ENCODE results near the gene IQSEC1.

Gene IQSEC1

DNA sequence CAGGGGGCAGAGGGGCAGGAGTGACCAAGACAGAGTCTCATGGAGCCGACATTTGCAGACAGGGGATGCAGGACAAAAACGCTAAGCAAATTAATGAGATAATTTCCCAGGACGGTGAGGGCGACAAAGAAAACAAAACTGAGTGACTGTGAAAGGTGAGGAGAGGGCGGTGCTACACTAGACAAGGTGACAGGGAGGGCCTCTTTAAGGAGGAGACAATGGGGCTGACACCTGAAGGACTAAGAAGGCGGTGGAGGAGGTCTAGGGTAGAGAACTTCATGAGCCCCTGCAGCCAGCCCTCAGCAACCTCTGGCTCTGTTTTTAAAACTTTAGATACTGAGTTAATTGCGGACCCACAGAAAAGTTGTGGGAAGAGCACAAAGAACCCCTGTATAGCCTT, 41.6 kb downstream of the IQSEC1 start:
- no peak overlapping the region for H3K4ac ChIP-seq (ENCODE audit: low read depth in 1 of 2, low read length in 2 of 2)
- H3K79me1 ChIP-seq (replicated peaks; ENCODE audit: low read length, poor library complexity, severe bottlenecking) = no peaks in the 10 kb centered on the region
- no peaks in the 10 kb centered on the region for H3K4me1 ChIP-seq (ENCODE audit: control insufficient read depth, insufficient read depth, low read depth, low read length)
- no peak overlapping the region for H3K27ac ChIP-seq (ENCODE audit: low read length, poor library complexity, severe bottlenecking)
- no peak overlapping the region for H3K4me3 ChIP-seq (ENCODE audit: insufficient read depth in 1 of 2, low read depth in 1 of 2, low read length in 2 of 2)
- no peak overlapping the region for H2BK120ac ChIP-seq (ENCODE audit: low read depth, low read length)
- no peak overlapping the region for H2BK5ac ChIP-seq (ENCODE audit: low read depth, low read length, poor library complexity, severe bottlenecking)
- 58% methylated on average over 7 of the region's 7 CpGs for WGBS
- H4K91ac ChIP-seq (ENCODE audit: low read length) = no peak overlapping the region
- H3K36me3 ChIP-seq (ENCODE audit: control insufficient read depth in 1 of 2, insufficient read depth in 2 of 2, low read depth in 1 of 2, low read length in 2 of 2) = no peaks in the 10 kb centered on the region
- no peak overlapping the region for H4K8ac ChIP-seq (ENCODE audit: low read length)
- no peak overlapping the region for H2AK5ac ChIP-seq (ENCODE audit: low read length, severe bottlenecking)
- no peak overlapping the region for H3K23ac ChIP-seq (ENCODE audit: low read length in 2 of 2)
- DNase-seq = no peak
- no peak overlapping the region for H2BK15ac ChIP-seq (ENCODE audit: low read depth, poor library complexity, severe bottlenecking)
- no peak overlapping the region for H3K9ac ChIP-seq (ENCODE audit: low read length)
- no peak overlapping the region for H2BK12ac ChIP-seq (ENCODE audit: low read length in 2 of 2)
- H3K14ac ChIP-seq (ENCODE audit: low read length in 2 of 2) = no peak overlapping the region
- H3K9me3 ChIP-seq (ENCODE audit: control insufficient read depth, low read length) = no peaks in the 10 kb centered on the region
- H2AFZ ChIP-seq (ENCODE audit: low read depth, low read length) = no peak overlapping the region
- H3K27me3 ChIP-seq (ENCODE audit: control insufficient read depth in 1 of 2, insufficient read depth in 1 of 2, low read length in 2 of 2) = peaks cover 5 to 31% of the 10 kb centered on the region in 2 experiments
- H3K4me2 ChIP-seq (ENCODE audit: low read length, poor library complexity, severe bottlenecking) = no peak overlapping the region
- H3K18ac ChIP-seq (ENCODE audit: low read depth in 1 of 2, low read length in 2 of 2) = no peak overlapping the region

DNA sequence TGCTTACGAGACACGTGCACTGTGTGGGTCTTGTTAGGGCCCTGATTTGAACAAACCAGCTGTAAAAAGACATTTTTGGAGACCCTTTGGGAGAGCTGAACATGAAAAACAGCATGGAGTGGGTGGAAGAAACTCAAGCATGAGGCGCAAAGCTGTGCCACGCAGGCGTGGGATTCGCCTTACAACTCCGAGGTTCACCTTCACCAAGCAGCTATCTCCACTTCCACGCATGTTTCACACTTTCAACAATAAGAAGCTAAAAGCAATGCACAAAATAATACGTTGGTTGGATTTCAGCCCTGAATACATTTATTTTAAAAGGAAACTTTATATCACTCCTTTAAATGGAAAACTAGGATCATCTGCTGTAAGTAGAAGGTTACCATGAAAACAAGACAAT, 42.5 kb downstream of the IQSEC1 start:
- Histone ChIP-seq H3K27me3 (ENCODE audit: control insufficient read depth in 1 of 2, insufficient read depth in 1 of 2, low read length in 2 of 2) (peaks cover 3 to 31% of the 10 kb centered on the region in 2 experiments), H3K14ac (ENCODE audit: low read length in 2 of 2) (no peak overlapping the region), H3K4ac (ENCODE audit: low read depth in 1 of 2, low read length in 2 of 2) (no peak overlapping the region), H2BK120ac (ENCODE audit: low read depth, low read length) (no peak overlapping the region), H3K36me3 (ENCODE audit: control insufficient read depth in 1 of 2, insufficient read depth in 2 of 2, low read depth in 1 of 2, low read length in 2 of 2) (no peaks in the 10 kb centered on the region), H4K8ac (ENCODE audit: low read length) (no peak overlapping the region), H3K18ac (ENCODE audit: low read depth in 1 of 2, low read length in 2 of 2) (no peak overlapping the region), H2AK5ac (ENCODE audit: low read length, severe bottlenecking) (no peak overlapping the region), H3K79me1 (replicated peaks; ENCODE audit: low read length, poor library complexity, severe bottlenecking) (no peaks in the 10 kb centered on the region), H2AFZ (ENCODE audit: low read depth, low read length) (no peak overlapping the region), H3K9ac (ENCODE audit: low read length) (no peak overlapping the region), H3K27ac (ENCODE audit: low read length, poor library complexity, severe bottlenecking) (no peak overlapping the region), H3K9me3 (ENCODE audit: control insufficient read depth, low read length) (no peaks in the 10 kb centered on the region), H4K91ac (ENCODE audit: low read length) (no peak overlapping the region), H2BK5ac (ENCODE audit: low read depth, low read length, poor library complexity, severe bottlenecking) (no peak overlapping the region), H3K4me2 (ENCODE audit: low read length, poor library complexity, severe bottlenecking) (no peak overlapping the region), H2BK15ac (ENCODE audit: low read depth, poor library complexity, severe bottlenecking) (no peak overlapping the region), H3K4me3 (ENCODE audit: insufficient read depth in 1 of 2, low read depth in 1 of 2, low read length in 2 of 2) (no peak overlapping the region), H2BK12ac (ENCODE audit: low read length in 2 of 2) (no peak overlapping the region), H3K23ac (ENCODE audit: low read length in 2 of 2) (no peak overlapping the region), H3K4me1 (ENCODE audit: control insufficient read depth, insufficient read depth, low read depth, low read length) (peaks cover 3% of the 10 kb centered on the region)
- no peak for DNase-seq
- WGBS = 91% methylated on average over 8 of the region's 9 CpGs

DNA sequence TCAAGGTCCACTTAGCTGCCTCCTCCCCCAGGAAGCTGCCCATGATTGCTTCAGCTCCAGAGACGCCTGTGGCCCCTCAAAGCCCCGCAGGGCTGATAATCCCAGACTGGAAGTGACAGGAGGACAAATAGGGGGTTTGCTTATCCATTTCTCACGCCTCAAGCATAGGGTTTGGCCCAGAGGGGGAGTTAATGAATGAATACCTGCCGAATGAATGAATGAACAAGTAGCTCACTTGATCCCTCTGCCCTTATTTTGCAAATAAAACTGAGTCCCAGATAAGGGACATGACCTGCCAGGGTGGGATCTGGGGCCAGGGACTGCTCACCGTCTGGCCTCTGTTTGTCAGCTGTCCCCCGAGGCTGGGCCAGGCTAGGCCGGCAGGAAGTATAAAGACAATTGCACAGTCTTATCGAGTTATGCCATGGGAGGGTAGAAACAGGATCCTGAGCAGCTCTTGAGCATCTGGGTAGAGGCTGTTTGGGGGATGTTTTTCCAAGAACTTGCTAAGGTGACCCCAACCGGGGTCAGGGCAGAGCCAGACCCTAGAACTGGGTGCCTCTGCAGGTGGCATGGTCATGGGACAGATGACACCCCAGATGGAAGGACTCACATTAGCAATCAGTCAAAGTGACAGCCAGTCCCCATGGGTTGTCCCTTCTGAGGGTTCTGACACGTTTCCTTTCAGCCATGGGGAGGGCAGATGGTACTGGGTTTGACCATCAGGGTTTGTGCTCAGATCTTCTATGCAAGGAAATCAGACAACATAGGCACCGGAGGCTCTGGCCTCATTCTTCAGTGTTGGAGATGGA, 45.0 kb downstream of the IQSEC1 start:
- Histone ChIP-seq H3K14ac (ENCODE audit: low read length in 2 of 2) (no peak overlapping the region), H2AFZ (ENCODE audit: low read depth, low read length) (no peak overlapping the region), H4K91ac (ENCODE audit: low read length) (no peak overlapping the region), H2BK120ac (ENCODE audit: low read depth, low read length) (no peak overlapping the region), H3K4me1 (ENCODE audit: control insufficient read depth, insufficient read depth, low read depth, low read length) (peaks cover 18% of the 10 kb centered on the region), H3K36me3 (ENCODE audit: control insufficient read depth in 1 of 2, insufficient read depth in 2 of 2, low read depth in 1 of 2, low read length in 2 of 2) (no peaks in the 10 kb centered on the region), H3K4ac (ENCODE audit: low read depth in 1 of 2, low read length in 2 of 2) (no peak overlapping the region), H2BK15ac (ENCODE audit: low read depth, poor library complexity, severe bottlenecking) (no peak overlapping the region), H3K9ac (ENCODE audit: low read length) (no peak overlapping the region), H3K27ac (ENCODE audit: low read length, poor library complexity, severe bottlenecking) (no peak overlapping the region), H2AK5ac (ENCODE audit: low read length, severe bottlenecking) (no peak overlapping the region), H3K4me2 (ENCODE audit: low read length, poor library complexity, severe bottlenecking) (no peak overlapping the region), H2BK12ac (ENCODE audit: low read length in 2 of 2) (no peak overlapping the region), H3K79me1 (replicated peaks; ENCODE audit: low read length, poor library complexity, severe bottlenecking) (no peaks in the 10 kb centered on the region), H3K9me3 (ENCODE audit: control insufficient read depth, low read length) (no peaks in the 10 kb centered on the region), H4K8ac (ENCODE audit: low read length) (no peak overlapping the region), H3K27me3 (ENCODE audit: control insufficient read depth in 1 of 2, insufficient read depth in 1 of 2, low read length in 2 of 2) (peaks cover 0 to 25% of the 10 kb centered on the region in 2 experiments), H3K4me3 (ENCODE audit: insufficient read depth in 1 of 2, low read depth in 1 of 2, low read length in 2 of 2) (no peak overlapping the region), H3K23ac (ENCODE audit: low read length in 2 of 2) (no peak overlapping the region), H2BK5ac (ENCODE audit: low read depth, low read length, poor library complexity, severe bottlenecking) (no peak overlapping the region), H3K18ac (ENCODE audit: low read depth in 1 of 2, low read length in 2 of 2) (no peak overlapping the region)
- WGBS = 76% methylated on average over 11 of the region's 11 CpGs
- no peak for DNase-seq

DNA sequence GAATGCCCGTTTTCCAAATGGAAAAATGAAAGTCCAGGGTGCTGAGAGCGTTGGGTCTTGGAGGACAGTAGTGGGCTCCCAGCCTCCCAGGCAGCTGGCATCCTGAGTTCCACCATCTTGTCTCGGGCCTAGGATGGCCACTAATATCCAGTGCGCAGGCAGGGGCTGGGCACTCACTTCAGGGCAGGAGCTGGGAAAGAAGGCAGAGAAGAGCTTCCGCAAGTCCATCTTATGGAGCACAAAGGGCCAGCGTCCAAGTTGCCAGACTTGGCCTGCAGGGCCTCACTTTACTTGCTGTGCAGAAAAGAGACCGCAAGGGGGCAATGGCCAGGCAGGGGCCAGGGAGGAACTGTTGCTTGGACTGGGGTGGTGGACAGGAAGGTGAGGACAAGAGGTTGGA, 46.1 kb downstream of the IQSEC1 start:
- Histone ChIP-seq H3K79me1 (replicated peaks; ENCODE audit: low read length, poor library complexity, severe bottlenecking) (no peaks in the 10 kb centered on the region), H3K14ac (ENCODE audit: low read length in 2 of 2) (no peak overlapping the region), H2BK5ac (ENCODE audit: low read depth, low read length, poor library complexity, severe bottlenecking) (no peak overlapping the region), H2BK120ac (ENCODE audit: low read depth, low read length) (no peak overlapping the region), H2BK15ac (ENCODE audit: low read depth, poor library complexity, severe bottlenecking) (no peak overlapping the region), H3K4me3 (ENCODE audit: insufficient read depth in 1 of 2, low read depth in 1 of 2, low read length in 2 of 2) (no peak overlapping the region), H3K36me3 (ENCODE audit: control insufficient read depth in 1 of 2, insufficient read depth in 2 of 2, low read depth in 1 of 2, low read length in 2 of 2) (no peaks in the 10 kb centered on the region), H3K4me1 (ENCODE audit: control insufficient read depth, insufficient read depth, low read depth, low read length) (peaks cover 29% of the 10 kb centered on the region), H2AFZ (ENCODE audit: low read depth, low read length) (no peak overlapping the region), H3K27ac (ENCODE audit: low read length, poor library complexity, severe bottlenecking) (no peak overlapping the region), H2BK12ac (ENCODE audit: low read length in 2 of 2) (no peak overlapping the region), H4K91ac (ENCODE audit: low read length) (no peak overlapping the region), H3K27me3 (ENCODE audit: control insufficient read depth in 1 of 2, insufficient read depth in 1 of 2, low read length in 2 of 2) (peaks cover 0 to 25% of the 10 kb centered on the region in 2 experiments), H3K9me3 (ENCODE audit: control insufficient read depth, low read length) (no peaks in the 10 kb centered on the region), H2AK5ac (ENCODE audit: low read length, severe bottlenecking) (no peak overlapping the region), H3K18ac (ENCODE audit: low read depth in 1 of 2, low read length in 2 of 2) (no peak overlapping the region), H3K23ac (ENCODE audit: low read length in 2 of 2) (no peak overlapping the region), H3K9ac (ENCODE audit: low read length) (no peak overlapping the region), H3K4ac (ENCODE audit: low read depth in 1 of 2, low read length in 2 of 2) (no peak overlapping the region), H3K4me2 (ENCODE audit: low read length, poor library complexity, severe bottlenecking) (no peak overlapping the region), H4K8ac (ENCODE audit: low read length) (no peak overlapping the region)
- DNase-seq = no peak
- WGBS = 78% methylated on average over 7 of the region's 7 CpGs

All from mesenchymal stem cell (in vitro differentiated cells and primary cell).